A549 treated with GW870086 at 1 μM for 4 hours (cell line): ENCODE measurements around the gene NLRX1. TPM values are rescaled to one million over a fixed set of nuclear protein-coding genes. Genes with fewer than 3 reads are reported as not detected.

ENCODE experiments used
- total RNA-seq: library from RNA; stranded (reverse); fragments of 200-300 nt; extraction: Qiagen RNA extraction; gene quantifications from 5 replicates; pipeline ENCODE4 v1.2.3, GENCODE V29; 2022; ENCODE audit warnings: low read depth

The NLRX1 gene, protein sequence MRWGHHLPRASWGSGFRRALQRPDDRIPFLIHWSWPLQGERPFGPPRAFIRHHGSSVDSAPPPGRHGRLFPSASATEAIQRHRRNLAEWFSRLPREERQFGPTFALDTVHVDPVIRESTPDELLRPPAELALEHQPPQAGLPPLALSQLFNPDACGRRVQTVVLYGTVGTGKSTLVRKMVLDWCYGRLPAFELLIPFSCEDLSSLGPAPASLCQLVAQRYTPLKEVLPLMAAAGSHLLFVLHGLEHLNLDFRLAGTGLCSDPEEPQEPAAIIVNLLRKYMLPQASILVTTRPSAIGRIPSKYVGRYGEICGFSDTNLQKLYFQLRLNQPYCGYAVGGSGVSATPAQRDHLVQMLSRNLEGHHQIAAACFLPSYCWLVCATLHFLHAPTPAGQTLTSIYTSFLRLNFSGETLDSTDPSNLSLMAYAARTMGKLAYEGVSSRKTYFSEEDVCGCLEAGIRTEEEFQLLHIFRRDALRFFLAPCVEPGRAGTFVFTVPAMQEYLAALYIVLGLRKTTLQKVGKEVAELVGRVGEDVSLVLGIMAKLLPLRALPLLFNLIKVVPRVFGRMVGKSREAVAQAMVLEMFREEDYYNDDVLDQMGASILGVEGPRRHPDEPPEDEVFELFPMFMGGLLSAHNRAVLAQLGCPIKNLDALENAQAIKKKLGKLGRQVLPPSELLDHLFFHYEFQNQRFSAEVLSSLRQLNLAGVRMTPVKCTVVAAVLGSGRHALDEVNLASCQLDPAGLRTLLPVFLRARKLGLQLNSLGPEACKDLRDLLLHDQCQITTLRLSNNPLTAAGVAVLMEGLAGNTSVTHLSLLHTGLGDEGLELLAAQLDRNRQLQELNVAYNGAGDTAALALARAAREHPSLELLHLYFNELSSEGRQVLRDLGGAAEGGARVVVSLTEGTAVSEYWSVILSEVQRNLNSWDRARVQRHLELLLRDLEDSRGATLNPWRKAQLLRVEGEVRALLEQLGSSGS
- 9.2 to 11.5 TPM (median 10.2 TPM) in 5 replicates for total RNA-seq

GRCh38 chr11:119168471-119169281 lies at the start of gene NLRX1:
Gene NLRX1 (plus strand): TSS chr11:119168725. CDS start chr11:119171404, 2,679 bp downstream.

GRCh38 chr11:119121008-119121810 lies 47.3 kb upstream of the NLRX1 start, which contains the start of gene HINFP:
Gene HINFP (plus strand): TSS chr11:119121580. CDS start chr11:119126945, 5,365 bp downstream.

DNA sequence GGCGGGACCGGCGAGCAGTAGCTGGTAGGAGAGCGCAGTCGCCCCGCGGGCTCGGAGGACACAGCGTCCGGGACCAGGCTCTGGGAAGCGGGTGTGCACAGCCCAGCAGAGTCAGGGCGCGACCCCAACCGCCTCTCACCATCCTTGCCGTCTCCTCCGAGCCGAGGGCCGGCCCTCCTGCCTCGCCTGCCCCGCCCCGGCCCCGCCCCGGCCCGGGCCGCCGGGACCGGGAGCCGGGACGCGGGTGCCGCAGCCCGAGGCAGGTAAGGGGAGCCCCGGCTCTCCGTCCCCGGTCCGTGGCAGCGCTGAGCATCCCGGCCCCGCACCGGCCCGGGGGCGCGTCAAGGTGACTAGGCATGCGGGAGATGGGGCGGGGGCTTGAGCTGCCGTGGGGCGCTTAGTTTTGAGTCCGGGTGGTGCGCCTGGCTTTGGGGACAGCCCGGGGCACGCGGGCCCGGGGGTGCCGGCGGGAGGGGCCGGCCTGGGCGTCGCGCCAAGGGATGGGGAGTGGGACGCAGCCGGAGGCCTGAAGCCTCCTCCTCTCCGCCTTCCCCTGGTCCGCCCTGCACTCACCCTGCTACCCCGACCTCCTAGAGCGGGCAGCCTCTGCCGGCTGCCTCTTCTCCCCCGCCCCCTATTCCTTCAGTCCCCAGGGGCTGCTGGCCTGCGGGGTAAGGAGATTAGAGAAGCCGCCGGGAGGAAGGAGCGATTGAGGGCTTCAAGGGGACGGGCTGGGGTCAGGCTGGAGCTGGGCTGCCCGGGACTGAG lies 19.3 kb upstream of the NLRX1 start, which contains the start of gene ABCG4:
Gene ABCG4 (plus strand): TSS at position 35 of the 768 bp plus-strand sequence. CDS start 914 bp downstream, outside the sequence.

DNA sequence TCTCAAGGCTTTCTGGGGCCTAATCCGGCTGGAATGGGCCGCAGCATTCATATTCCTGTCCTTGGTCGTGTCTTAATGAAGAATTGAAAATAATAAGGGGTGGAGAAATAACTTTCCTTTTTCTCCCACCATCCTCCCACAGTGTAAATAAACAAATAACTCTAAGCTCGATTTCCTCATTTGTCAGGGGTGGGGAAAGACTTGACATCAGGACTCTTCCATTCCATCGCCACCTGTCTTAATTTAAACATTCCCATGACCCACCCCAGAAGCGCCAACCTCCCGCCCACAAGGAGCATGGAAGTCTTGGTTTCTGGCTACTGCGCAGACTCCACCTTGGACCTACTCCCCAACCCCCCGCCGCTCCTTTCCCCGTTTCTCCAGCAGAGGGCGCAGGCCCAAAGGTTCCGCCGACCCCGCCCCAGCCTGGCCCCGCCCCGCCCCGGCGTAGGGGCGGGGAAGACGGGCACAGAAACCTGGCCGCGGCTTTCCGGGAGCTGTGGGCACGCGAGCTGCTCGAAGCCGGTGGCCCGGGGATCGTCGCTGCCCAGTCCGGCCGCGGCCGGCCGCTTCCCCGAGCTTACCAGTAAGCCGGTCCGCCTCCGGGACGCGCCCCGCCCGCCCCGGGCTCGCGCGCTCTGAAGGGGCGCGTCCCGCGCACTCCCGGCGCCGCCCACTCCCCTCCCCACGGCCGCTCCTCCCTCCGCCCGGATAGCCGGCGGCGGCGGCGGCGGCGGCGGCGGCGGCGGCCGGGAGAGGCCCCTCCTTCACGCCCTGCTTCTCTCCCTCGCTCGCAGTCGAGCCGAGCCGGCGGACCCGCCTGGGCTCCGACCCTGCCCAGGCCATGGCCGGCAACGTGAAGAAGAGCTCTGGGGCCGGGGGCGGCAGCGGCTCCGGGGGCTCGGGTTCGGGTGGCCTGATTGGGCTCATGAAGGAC lies 37.3 kb downstream of the NLRX1 start, which contains the start of gene CBL:
Gene CBL (plus strand): TSS at position 766 of the 937 bp plus-strand sequence. CDS start 79 bp downstream, at position 845.

Other genes with a start within 250 kb of the NLRX1 start
- gene BCL9L, start 242.8 kb upstream of the NLRX1 start, total RNA-seq = 126 to 208 TPM (median 188 TPM) in 5 replicates
- gene UPK2, start 212.4 kb upstream of the NLRX1 start, total RNA-seq = 0.41 to 1.1 TPM (median 0.70 TPM) in 5 replicates
- gene FOXR1, start 197.0 kb upstream of the NLRX1 start, total RNA-seq = not detected in 5 replicates
- gene CENATAC, start 170.6 kb upstream of the NLRX1 start, total RNA-seq = 10.7 to 16.4 TPM (median 12.1 TPM) in 5 replicates
- 809 to 1,089 TPM (median 832 TPM) in 5 replicates for gene RPS25, start 150.4 kb upstream of the NLRX1 start, total RNA-seq
- 57.3 to 62.5 TPM (median 60.8 TPM) in 5 replicates for gene TRAPPC4, start 150.0 kb upstream of the NLRX1 start, total RNA-seq
- gene SLC37A4, start 137.8 kb upstream of the NLRX1 start, total RNA-seq = 10.4 to 12.9 TPM (median 12.2 TPM) in 5 replicates
- 40.5 to 46.9 TPM (median 45.4 TPM) in 5 replicates for gene HYOU1, start 111.5 kb upstream of the NLRX1 start, total RNA-seq
- gene VPS11, start 100.9 kb upstream of the NLRX1 start, total RNA-seq = 11.2 to 13.2 TPM (median 11.8 TPM) in 5 replicates
- 46.9 to 53.3 TPM (median 50.0 TPM) in 5 replicates for gene HMBS, start 83.8 kb upstream of the NLRX1 start, total RNA-seq
- 34.8 to 40.4 TPM (median 38.9 TPM) in 5 replicates for gene DPAGT1, start 66.9 kb upstream of the NLRX1 start, total RNA-seq
- 3.1 to 5.6 TPM (median 5.4 TPM) in 5 replicates for gene C2CD2L, start 61.4 kb upstream of the NLRX1 start, total RNA-seq
- 8.1 to 11.2 TPM (median 10.1 TPM) in 5 replicates for gene HINFP, start 47.1 kb upstream of the NLRX1 start, total RNA-seq
- gene ABCG4, start 19.7 kb upstream of the NLRX1 start, total RNA-seq = 0.24 to 0.37 TPM (median 0.30 TPM) in 5 replicates
- 0.08 to 0.34 TPM (median 0.30 TPM) in 3 of 5 replicates, not detected in the others for gene NHERF4, start 16.8 kb downstream of the NLRX1 start, total RNA-seq
- 5.4 to 9.4 TPM (median 8.4 TPM) in 5 replicates for gene CBL, start 37.6 kb downstream of the NLRX1 start, total RNA-seq
- 9.2 to 12.5 TPM (median 11.6 TPM) in 5 replicates for gene MCAM, start 148.4 kb downstream of the NLRX1 start, total RNA-seq
- gene RNF26, start 165.8 kb downstream of the NLRX1 start, total RNA-seq = 29.4 to 37.4 TPM (median 34.2 TPM) in 5 replicates
- gene C1QTNF5, start 172.2 kb downstream of the NLRX1 start, total RNA-seq = not detected in 5 replicates
- not detected in 5 replicates for gene MFRP, start 178.0 kb downstream of the NLRX1 start, total RNA-seq
- 0.48 to 0.79 TPM (median 0.68 TPM) in 5 replicates for gene USP2, start 213.0 kb downstream of the NLRX1 start, total RNA-seq